SK-N-MC (cell line): Measurements from ENCODE around the gene PDZD7.

Source experiments
- EZH2 ChIP-seq: fragments of 200-600 bp; sonication (generic); IDR thresholded peaks from one replicate; pipeline ENCODE4 v1.6.1; 2017; ENCODE audit warnings: antibody characterized with exemption
- POLR2AphosphoS5 ChIP-seq: IDR thresholded peaks from 2 replicates; pipeline ENCODE4 v1.6.1; 2012; ENCODE audit warnings: mild to moderate bottlenecking, low read depth, low read length, borderline replicate concordance

- TF ChIP-seq EZH2 (no peak), POLR2AphosphoS5 (no peak)
Observed at GRCh38 chr10:101001659-101002035, 29.3 kb downstream of the PDZD7 start.
